ENCODE measurements around the gene ATXN1L.
A peak's percentile ranks its signal among the peaks of the same experiment; 100 is the strongest.
"Not testable (repeated sequence)": the region's sequence is repeated elsewhere in the genome, so short reads cannot be mapped to it uniquely, and the experiment has no call there.

Gene ATXN1L, protein sequence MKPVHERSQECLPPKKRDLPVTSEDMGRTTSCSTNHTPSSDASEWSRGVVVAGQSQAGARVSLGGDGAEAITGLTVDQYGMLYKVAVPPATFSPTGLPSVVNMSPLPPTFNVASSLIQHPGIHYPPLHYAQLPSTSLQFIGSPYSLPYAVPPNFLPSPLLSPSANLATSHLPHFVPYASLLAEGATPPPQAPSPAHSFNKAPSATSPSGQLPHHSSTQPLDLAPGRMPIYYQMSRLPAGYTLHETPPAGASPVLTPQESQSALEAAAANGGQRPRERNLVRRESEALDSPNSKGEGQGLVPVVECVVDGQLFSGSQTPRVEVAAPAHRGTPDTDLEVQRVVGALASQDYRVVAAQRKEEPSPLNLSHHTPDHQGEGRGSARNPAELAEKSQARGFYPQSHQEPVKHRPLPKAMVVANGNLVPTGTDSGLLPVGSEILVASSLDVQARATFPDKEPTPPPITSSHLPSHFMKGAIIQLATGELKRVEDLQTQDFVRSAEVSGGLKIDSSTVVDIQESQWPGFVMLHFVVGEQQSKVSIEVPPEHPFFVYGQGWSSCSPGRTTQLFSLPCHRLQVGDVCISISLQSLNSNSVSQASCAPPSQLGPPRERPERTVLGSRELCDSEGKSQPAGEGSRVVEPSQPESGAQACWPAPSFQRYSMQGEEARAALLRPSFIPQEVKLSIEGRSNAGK
- 87.5 to 102 reads per million in 2 donors for total RNA-seq

DNA sequence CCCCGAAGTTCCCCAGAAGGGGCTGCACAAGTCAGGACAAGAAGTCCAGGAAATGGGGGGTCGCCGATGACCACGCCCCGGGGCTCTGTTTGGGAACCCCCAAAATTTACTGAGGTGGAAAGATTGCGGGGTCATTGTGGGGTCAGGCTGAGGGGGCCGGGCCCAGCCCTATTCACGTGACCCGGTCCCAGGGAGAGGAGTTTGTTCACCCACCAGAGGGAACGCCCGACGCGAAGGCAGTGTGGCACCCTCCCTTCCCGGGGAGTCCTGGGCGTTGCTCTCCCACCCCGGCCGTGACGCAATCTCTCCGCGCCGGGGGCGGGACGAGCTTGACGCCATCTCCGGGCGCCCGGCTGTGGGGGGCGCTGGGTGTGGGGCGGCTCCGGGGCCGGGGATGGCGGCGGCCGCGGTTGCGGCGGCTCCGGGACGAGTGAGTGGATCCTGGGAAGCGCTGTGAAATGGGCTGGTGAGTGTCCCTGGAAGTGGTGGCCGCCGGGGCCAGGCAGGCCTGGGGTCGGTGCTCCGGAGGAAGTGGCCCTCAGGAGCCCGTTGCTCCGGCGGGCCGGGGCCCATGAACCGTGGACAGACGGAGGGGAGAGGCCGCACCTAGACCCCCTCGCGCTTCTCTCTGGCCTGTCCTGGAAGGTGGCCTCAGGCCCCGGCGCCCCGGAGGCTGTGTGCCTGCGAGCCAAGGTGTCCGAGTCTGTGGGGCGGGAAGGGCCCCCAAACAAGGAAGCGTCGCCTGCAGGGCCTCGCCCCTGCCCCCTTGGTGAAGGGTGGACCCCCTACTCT, at the start of gene ATXN1L:
TSS of gene ATXN1L (plus strand) at position 338 of the 792 bp plus-strand sequence. CDS start 3,765 bp downstream, outside the sequence.
- DNase-seq = peak; percentile 90

DNA sequence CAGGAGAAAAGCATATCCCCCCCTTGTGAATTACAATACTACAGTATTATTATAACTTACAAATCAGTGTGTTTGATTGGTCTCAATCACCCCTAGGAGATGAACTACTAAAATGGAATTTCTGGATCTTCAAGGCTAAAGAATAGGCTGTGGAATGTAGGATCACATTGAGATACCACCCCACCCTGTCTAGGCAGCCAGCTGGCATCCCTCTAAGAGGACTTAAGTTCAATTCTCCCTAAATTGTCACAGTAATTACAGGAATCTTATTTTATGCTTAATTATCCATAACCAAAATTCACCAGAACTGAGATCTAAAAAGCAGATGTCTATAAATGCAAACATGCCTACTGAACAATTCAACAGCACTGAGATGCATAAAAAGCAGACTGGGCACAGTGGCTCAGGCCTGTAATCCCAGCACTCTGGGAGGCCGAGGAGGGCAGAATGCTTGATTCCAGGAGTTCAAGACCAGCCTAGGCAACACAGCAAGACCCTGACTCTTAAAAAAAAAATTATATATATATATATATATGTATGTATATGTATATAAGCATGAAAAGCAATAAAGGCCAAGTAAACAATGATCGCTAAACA, 49.2 kb upstream of the ATXN1L start:
- DNase-seq = no peak

DNA sequence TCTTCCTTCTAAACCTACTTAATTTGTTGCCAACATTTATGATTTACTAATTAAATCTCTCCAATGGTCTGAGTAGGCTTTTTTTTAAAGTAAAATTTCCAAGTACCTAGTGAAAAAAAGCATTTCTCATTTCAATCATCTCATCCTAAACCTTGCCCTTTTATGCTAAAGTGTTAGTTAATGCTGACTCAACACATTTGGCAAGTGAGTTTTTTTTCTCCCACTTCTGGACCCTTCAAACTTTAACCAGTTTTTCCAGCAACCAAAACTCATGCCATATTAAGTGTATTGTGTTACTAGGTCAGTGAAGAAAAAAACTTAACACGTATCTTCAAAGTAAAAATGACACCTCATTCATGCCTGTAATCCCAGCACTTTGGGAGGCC, 42.5 kb upstream of the ATXN1L start:
- no peak for DNase-seq

DNA sequence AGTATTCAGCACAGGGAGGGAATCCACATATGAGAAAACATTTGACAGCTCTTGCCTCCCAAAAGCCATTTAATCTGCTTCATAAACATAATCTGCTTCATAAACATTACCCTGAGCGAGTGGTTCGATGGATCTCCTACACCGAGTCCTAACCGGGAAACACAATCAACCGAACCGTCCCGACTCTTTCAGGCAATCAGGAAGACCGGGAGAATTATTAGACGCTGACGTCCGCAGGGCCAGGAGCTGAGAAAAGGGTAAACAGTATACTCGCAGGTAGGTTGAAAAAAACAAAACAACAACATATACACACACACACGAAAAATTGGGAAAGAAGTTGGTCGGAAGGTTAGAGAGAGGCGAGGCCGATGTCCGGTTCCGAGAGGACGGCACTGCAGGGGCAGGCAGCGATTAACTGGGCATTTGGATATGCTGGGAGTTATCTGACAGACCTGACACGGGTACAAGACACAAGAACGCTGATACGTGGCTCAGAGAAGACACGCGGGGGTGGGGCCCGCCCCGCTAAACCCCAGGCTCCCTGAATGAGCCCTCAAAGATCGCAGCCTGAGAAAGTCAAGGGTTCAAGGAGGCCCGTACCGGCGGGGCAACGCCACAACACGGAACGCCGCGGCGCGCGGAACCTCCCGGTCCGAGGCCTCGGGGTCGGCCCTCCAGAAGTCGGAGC, 37.7 kb upstream of the ATXN1L start:
- DNase-seq = no peak

DNA sequence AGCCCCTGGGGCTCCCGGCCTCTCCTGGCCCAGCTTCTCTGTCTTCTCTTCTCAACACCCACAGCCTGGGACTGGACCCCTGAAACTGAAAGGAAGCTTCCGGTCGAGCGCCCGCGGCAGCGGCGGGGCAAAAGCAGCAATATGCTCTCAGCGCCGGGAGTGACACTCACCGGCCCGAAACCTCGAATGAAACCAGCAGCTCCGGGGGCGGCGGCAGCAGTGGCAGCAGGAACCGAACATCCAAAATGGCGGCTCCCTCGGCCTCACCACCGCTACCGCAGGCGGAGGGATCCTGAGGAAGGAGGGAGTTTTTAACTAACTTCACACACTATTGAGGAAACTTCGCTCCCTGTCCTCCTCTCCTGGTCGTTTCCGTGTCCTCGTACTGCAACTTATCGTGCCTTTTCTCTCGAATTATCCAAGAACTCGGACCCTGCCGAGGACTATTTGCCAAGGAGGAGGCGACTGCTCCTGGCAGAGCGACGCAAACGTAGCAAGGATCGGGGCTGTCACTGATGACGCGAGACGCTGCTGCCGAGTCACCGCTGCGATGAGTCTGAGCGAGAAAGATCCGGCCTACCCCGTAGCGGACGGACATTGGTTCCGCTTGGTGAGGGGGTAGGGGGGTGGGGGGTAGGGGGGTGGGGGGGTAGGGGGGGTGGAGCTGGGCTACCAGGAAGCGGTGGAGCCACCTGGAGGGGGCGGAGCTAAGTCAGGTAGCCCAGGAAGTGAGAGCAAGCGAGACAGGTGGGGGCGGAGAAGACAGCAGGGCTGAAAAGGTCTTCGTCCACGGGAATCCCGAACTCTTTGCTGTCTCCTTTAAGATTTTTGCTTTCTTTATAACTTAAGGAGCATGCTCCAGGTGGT, 37.0 kb upstream of the ATXN1L start, which contains the start of gene AP1G1:
TSS of gene AP1G1 (minus strand) at position 242 of the 867 bp plus-strand sequence. CDS start 19,355 bp downstream, outside the sequence.
- DNase-seq = peak; percentile 76

DNA sequence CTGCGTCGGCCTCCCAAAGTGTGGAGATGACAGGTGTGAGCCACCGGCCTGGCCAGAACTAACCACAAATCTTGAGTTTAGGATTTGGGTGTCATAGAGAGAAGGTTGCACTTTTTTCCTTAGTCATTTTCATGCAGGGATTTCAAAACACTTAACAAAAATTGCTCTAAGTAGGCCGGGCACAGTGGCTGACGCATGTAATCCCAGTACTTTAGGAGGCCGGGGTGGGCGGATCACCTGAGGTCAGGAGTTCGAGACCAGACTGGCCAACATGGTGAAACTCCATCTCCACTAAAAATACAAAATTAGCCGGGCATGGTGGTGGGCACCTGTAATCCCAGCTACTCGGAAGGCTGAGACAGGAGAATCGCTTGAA, 35.6 kb upstream of the ATXN1L start:
- not testable (repeated sequence) for DNase-seq

DNA sequence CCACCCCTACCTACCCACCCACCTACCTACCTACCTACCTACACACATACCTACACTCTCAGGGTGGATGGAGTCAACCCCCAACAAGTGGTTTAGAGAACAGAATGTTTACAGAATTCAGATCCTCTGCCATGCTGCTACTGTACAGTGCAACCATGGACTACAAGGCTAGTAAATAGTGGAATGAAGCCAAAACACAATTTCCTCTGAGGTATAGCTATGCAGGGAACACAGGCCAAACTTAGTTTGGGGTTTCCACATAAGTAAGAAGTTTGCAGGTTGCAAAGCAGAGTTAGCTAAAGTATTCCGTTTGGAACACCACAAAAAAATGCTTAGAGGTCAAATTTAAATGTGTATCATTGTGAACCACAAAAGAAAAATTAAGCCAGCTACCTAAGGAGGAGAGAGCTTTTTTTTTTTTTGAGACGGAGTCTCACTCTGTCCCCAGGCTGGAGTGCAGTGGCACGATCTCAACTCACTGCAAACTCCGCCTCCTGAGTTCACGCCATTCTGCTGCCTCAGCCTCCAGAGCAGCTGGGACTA, 34.4 kb upstream of the ATXN1L start:
- no peak for DNase-seq

DNA sequence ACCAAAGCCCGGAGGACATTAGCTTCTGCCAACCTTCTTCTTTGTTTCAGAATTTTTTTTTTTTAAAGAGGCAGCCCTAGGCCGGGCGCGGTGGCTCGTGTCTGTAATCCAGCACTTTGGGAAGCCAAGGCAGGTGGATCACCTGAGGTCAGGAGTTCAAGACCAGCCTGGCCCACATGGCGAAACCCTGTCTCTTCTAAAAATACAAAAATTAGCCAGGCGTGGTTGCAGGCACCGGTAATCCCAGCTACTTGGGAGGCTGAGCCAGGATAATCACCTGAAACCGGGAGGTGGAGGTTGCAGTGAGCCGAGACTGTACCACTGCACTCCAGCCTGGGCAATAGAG, 28.6 kb upstream of the ATXN1L start:
- DNase-seq = not testable (repeated sequence)

DNA sequence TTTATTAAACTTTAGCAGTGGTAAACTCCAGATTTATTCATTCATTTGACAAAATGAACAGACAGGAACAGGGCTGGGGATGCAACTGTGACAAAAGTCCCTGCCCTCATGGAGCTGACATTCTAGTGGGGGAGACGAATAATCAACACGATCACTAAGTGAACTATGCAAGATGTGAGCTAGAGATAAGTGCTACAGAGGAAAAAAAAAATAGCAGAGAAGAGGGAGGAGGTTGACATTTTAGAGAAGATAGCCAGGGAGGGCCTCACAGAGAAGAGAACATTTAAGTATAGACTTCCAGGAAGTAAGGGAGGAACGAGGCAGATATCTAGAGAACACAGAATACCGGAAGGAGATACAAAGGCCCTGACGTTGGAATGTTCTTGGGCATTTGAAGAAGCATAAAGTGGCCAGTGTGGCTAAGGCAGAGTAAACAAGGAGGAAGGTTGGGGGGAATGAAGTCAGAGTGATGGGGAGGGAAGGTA, 19.2 kb upstream of the ATXN1L start:
- DNase-seq = no peak

DNA sequence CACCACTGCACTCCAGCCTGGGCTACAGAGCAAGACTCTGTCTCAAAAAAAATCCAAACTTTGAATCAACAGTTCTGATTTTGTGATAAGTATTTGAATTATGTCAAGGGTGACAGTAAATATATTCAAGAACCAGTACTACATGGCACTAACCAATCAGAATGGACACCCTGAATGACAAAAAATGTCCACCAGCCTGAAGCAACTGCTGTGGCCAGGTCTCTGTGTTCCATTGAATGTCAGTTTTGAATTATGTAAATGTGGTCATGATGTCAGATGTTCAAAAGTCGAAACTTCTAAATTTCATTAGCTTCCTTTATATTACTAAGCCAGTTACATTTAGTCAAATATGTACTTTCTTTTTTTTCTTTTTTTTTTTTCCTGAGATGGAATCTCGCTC, 15.4 kb upstream of the ATXN1L start:
- no peak for DNase-seq

DNA sequence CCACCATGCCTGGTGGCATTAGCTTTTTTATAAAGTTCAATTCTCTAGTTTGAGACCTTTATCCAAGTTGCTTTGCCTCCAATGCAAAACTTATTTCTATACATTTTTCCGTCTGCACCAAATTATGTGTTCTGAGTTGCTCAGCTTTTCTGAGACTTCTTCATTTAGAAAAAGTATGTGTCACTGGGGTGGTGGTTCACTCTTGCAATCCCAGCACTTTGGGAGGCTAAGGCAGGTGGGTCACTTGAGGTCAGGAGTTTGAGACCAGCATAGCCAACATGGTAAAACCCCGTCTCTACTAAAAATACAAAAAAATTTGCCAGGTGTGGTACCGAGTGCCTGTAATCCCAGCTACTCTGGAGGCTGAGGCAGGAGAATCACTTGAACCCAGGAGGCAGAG, 14.1 kb upstream of the ATXN1L start:
- not testable (repeated sequence) for DNase-seq

DNA sequence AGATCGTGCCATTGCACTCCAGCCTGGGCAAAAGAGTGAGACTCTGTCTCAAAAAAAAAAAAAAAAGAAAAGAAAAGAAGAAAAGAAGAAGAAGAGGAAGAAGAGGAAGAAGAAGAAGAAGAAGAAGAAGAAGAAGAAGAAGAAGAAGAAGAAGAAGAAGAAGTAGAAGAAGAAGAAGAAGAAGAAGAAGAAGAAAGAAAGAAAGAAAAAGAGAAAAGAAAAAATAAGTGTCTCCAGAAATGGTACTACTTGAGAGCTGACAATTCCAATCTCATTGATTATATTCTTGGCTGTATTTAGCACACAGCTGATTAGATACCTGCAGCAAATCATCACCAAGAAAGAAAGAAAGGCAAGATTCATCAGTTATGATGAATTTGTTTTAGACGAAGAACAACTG, 13.7 kb upstream of the ATXN1L start:
- DNase-seq = not testable (repeated sequence)

DNA sequence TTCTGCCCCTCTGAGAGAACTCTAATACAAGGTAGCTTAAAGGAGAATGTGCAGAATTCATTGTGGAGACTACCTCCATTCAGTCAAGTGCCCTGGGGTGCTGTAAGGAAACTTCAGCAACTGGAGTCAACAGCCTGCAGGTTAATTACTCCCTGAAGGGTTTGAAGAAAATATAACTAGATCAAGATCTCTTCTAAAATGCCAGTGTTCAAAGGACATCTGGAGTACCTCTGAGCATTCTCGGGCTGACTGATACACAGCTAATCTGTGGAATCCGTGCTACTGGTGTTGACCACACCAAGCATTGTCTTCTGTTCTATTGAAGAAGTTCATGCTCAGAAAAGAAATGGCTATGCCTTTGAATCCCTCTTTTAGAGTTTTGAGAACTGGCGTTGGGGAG, 11.5 kb upstream of the ATXN1L start:
- DNase-seq = no peak

DNA sequence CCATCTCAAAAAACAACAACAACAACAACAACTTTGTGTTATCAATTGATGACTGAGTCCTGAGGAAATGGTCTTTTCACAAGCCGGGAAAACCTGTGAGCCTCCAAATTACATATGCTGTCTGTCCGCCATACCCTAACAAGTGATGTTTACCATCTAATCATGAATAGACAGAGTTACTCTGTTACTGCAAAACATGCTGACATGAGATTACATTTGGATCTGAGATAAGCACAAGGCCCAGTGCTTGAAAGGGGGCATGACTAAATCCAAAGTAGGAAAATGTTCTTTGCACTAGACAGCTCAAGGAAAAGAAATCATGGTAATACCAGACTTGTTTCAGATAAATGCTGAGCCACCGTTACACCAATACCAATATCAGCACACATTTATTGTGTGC, 8.6 kb upstream of the ATXN1L start:
- DNase-seq = no peak

DNA sequence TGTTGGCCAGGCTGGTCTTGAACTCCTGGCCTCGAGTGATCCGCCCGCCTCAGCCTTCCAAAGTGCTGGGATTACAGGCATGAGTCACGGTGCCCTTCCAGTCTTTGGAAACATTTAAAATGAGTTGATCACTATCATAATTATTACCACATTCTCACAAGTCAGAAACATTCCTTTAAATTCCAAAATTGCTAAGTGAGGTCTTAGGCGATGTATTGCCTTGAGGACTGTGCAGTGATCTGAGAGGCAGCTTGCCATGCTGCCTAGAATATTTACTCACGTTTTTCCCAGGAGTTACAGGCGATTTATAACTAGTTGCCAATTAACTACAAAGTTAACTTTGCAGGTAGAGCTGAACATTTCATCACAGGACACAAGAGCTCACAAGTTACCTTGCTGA, 5.7 kb upstream of the ATXN1L start:
- no peak for DNase-seq

DNA sequence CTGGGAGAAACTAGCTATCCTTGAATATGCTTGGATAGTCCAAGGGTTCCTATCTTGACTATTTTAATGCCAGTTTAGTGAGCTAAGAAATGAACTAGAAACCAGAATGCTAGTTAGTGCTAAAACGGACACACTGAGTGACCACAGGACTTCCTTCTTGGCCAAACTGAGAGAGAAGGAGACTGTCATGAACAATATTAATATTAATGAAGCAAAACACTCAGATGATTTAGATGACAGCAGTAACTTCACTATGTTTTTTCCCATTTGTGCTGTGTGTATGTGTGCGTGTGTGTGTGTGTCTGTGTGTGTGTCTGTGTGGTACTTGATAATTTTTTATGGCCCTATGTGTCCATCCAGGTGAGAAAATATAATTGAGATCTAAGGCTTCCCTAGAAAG, 2.2 kb upstream of the ATXN1L start:
- DNase-seq = no peak

DNA sequence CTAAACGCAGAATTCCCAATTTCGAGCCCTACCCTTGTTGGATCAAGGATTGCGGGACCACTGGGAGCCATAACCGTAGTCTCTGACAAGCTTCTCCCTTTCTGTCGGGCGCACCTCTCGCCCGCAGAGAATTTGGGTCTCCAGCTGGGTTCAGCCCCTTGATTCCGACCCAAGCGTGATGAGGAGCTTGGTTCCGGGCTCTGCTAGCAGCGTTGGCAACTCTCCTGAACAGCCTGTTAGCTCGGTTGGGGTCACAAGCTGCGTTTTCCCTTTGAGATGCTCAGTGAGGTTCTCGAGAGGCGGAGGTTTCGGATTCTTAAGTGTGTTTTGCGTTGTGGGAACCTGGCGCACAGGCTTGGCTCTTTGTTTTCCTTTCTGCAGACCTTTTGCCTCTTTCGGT, 655 bp downstream of the ATXN1L start:
- DNase-seq = no peak

DNA sequence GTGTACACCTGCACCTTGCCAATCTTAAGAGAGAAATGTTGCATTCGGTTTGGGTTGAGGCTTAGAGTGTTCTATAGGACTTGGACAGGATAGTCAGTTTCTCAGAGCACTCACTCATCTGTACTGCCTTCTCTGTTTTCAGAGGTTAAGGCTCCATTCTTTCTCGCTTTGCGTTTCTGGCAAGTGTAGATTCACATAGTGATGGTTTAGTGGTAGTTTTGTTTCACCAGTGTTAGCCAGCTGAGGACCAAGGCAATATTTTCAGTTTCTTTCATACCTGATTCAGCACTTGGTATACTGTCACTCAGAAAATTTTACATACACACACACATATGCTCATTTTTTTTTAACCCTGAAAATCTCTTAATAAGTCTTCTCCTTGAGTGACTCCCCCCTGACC, 1.3 kb downstream of the ATXN1L start:
- no peak for DNase-seq

DNA sequence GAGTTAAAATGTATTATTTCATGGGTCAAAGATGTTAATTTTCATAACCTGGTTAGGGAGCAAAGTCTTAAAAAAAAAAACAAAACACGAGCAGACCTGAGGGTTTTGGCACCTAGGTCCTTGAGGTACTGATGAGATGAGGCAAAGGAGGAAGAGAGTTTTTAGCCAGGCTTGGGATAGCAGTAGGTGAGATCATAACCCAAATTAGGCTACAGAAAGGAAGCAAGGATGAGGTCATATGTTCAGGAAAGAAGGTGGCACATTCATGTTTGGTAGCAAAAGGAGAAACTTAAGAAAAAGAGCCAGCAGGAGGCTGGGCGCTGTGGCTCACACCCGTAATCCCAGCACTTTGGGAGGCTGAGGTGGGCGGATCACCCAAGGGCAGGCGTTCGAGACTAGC, 2.8 kb downstream of the ATXN1L start:
- no peak for DNase-seq

DNA sequence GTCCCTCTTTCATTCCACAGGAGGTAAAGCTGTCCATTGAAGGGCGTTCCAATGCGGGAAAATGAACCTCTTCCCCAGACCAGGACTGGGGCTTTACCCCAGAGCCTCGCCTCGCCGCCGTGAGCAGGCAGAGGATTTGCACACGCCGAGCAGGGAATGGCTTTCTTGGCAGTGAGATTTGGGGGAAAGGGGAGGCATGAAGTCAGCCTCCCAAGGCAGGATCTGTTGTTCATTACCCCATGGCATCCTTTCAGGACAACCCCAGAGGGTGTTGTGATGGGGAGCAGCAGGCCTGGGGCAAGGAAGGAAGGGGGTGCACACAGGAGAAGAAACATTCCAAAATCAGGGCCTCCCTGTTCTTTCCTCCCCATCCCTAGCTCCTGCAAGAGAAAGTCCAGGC, 6.0 kb downstream of the ATXN1L start:
- no peak for DNase-seq

DNA sequence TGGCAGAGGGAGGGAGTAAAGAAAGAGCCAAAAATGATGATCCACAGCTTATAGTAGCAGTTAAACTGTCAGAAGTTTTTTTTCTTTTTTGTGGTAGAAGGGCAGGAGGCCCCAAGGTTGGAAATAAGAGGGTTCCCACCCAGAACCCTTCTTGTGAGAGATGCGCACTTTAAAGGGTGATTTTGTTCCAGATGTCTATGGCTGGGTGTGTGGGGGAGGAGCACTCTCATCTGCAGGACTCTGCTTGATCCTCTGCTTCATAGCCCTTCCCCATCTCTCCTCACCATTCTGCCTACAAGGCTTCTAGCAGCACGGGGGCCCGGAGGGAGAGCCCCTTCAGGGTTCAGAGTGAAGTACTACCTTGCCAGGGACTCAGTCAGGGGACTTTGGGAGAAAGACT, 6.4 kb downstream of the ATXN1L start:
- no peak for DNase-seq

Measured in activated gamma-delta T cell (primary cell).